DOHH2 (cell line): ENCODE data around the gene CBLN3.
"Not testable (repeated sequence)": the region's sequence is repeated elsewhere in the genome, so short reads cannot be mapped to it uniquely, and the experiment has no call there.

Experiments used
- H3F3A ChIP-seq: fragments of 200-600 bp; sonication (generic), shearing (Covaris generic); 2 replicates; pipeline ENCODE4 v1.6.0; 2016; ENCODE audit warnings: antibody characterized with exemption, mild to moderate bottlenecking; ENCODE audit not compliant: control insufficient read depth, insufficient read depth
- H3K27ac ChIP-seq: fragments of 200-600 bp; sonication (generic); 2 replicates; pipeline ENCODE4 v1.5.1; 2014; ENCODE audit warnings: low read depth, mild to moderate bottlenecking, low read length, moderate library complexity
- H3K27me3 ChIP-seq: fragments of 200-600 bp; sonication (generic); 2 replicates; pipeline ENCODE4 v1.6.1; 2014; ENCODE audit warnings: mild to moderate bottlenecking, low read length, mixed read lengths; ENCODE audit not compliant: control insufficient read depth
- H3K36me3 ChIP-seq: fragments of 200-600 bp; sonication (generic); 2 replicates; pipeline ENCODE4 v1.6.1; 2014; ENCODE audit warnings: mild to moderate bottlenecking, low read length, moderate library complexity, mixed read lengths; ENCODE audit not compliant: control insufficient read depth
- H3K4me1 ChIP-seq: fragments of 200-600 bp; sonication (generic); 2 replicates; pipeline ENCODE4 v1.6.1; 2014; ENCODE audit warnings: mild to moderate bottlenecking, low read length, mixed read lengths; ENCODE audit not compliant: control insufficient read depth
- H3K4me2 ChIP-seq: fragments of 200-600 bp; sonication (generic); 2 replicates; pipeline ENCODE4 v1.6.0; 2014; ENCODE audit warnings: mild to moderate bottlenecking, low read length, moderate library complexity
- H3K4me3 ChIP-seq: fragments of 200-600 bp; sonication (generic); 2 replicates; pipeline ENCODE4 v1.5.1; 2014; ENCODE audit warnings: mild to moderate bottlenecking, low read length, mixed read lengths
- H3K79me2 ChIP-seq: fragments of 200-600 bp; sonication (generic); 2 replicates; pipeline ENCODE4 v1.6.1; 2014; ENCODE audit warnings: mild to moderate bottlenecking, low read length, mixed read lengths; ENCODE audit not compliant: control insufficient read depth
- H3K9me2 ChIP-seq: fragments of 200-600 bp; sonication (generic); replicated peaks from 2 replicates; pipeline ENCODE4 v1.6.1; 2014; ENCODE audit warnings: mild to moderate bottlenecking, low read length, mixed read lengths; ENCODE audit not compliant: control insufficient read depth
- H3K9me3 ChIP-seq: fragments of 200-600 bp; sonication (generic); 2 replicates; pipeline ENCODE4 v1.6.1; 2014; ENCODE audit warnings: antibody characterized with exemption, low read length, mixed read lengths; ENCODE audit not compliant: control insufficient read depth, insufficient read depth
- H4K20me1 ChIP-seq: fragments of 200-600 bp; sonication (generic); 2 replicates; pipeline ENCODE4 v1.6.0; 2014; ENCODE audit warnings: low read depth, mild to moderate bottlenecking, antibody characterized with exemption, low read length, moderate library complexity; ENCODE audit not compliant: control insufficient read depth, insufficient read depth
- EZH2phosphoT487 ChIP-seq: fragments of 200-600 bp; sonication (generic); IDR thresholded peaks from 2 replicates; pipeline ENCODE4 v1.6.1; 2017; ENCODE audit warnings: borderline replicate concordance, mild to moderate bottlenecking, antibody characterized with exemption, low read length, moderate library complexity, mixed read lengths
- TF ChIP-seq, protein P1 (sequence below): fragments of 200-600 bp; sonication (generic); IDR thresholded peaks from one replicate; pipeline ENCODE4 v1.5.1; 2014; ENCODE audit warnings: antibody characterized with exemption, mild to moderate bottlenecking, low read depth, low read length; ENCODE audit not compliant: poor library complexity, severe bottlenecking

Gene CBLN3

DNA sequence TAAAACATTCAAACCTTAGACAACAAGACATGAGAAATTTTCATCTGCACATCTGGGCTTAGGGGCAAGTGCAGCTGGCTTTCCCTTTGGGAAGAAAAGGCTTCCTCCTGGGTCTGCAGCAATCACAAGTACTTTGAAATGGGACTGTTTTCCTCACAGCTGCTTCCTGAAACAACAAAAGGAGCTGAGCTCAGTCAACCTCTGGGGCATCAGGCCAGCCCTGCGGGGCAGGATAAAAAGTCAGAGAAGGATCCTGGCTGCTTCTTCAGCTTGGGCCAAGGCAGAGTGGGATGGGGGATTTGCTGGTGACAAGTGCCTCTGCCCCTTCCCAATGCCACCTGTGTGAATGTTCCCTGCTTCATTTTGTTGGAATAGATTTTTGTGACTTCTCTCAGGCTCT lies 29.3 kb upstream of the CBLN3 start:
- H3K9me3 ChIP-seq = no peaks in the 10 kb centered on the region
- H3K79me2 ChIP-seq = no peaks in the 10 kb centered on the region
- H3K9me2 ChIP-seq = no peaks in the 10 kb centered on the region
- no peaks in the 10 kb centered on the region for H3K36me3 ChIP-seq
- no peak overlapping the region for H3K27ac ChIP-seq
- H3K27me3 ChIP-seq = no peaks in the 10 kb centered on the region
- H3K4me2 ChIP-seq = no peak overlapping the region
- no peaks in the 10 kb centered on the region for H3F3A ChIP-seq
- TF ChIP-seq EZH2phosphoT487 = no peak
- TF ChIP-seq, protein P1, sequence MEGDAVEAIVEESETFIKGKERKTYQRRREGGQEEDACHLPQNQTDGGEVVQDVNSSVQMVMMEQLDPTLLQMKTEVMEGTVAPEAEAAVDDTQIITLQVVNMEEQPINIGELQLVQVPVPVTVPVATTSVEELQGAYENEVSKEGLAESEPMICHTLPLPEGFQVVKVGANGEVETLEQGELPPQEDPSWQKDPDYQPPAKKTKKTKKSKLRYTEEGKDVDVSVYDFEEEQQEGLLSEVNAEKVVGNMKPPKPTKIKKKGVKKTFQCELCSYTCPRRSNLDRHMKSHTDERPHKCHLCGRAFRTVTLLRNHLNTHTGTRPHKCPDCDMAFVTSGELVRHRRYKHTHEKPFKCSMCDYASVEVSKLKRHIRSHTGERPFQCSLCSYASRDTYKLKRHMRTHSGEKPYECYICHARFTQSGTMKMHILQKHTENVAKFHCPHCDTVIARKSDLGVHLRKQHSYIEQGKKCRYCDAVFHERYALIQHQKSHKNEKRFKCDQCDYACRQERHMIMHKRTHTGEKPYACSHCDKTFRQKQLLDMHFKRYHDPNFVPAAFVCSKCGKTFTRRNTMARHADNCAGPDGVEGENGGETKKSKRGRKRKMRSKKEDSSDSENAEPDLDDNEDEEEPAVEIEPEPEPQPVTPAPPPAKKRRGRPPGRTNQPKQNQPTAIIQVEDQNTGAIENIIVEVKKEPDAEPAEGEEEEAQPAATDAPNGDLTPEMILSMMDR = no peak
- no peaks in the 10 kb centered on the region for H4K20me1 ChIP-seq
- H3K4me3 ChIP-seq = no peak overlapping the region
- H3K4me1 ChIP-seq = no peaks in the 10 kb centered on the region

DNA sequence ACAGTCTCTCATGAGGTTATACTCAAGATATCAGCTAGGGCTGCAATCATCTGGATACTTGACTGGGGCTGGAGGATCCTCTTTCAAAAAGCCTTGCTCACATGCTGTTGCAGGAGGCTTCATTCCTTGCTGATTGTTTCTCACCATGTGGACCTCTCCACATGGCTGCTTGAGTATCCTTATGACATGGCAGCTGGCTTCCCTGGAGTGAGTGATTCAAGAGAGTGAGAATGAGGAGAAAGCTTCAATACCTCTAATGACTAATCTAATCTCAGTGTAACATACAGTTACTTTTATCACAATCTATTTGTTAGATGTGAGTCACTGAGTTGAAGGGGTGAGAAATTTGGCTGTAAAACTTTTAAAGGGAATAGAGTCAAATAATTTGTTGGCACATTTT lies 27.5 kb upstream of the CBLN3 start:
- no peak for TF ChIP-seq EZH2phosphoT487
- TF ChIP-seq, protein P1 = no peak
- no peaks in the 10 kb centered on the region for H3K79me2 ChIP-seq
- H3K4me2 ChIP-seq = no peak overlapping the region

DNA sequence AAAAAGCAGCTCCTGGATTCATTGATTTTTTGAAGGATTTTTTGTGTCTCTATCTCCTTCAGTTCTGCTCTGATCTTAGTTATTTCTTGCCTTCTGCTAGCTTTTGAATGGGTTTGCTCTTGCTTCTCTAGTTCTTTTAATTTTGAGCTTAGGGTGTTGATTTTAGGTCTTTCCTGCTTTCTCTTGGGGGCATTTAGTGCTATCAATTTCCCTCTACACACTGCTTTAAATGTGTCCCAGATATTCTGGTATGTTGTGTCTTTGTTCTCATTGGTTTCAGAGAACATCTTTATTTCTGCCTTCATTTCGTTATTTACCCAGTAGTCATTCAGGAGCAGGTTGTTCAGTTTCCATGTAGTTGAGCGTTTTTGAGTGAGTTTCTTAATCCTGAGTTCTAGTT lies 21.4 kb upstream of the CBLN3 start:
- not testable (repeated sequence) for H3K4me3 ChIP-seq, H3F3A ChIP-seq

More for the DNA sequence above, 27.5 kb upstream of the CBLN3 start:
- Histone ChIP-seq H3K4me3 (no peak overlapping the region), H3K9me2 (no peaks in the 10 kb centered on the region), H4K20me1 (no peaks in the 10 kb centered on the region), H3F3A (no peaks in the 10 kb centered on the region), H3K27ac (no peak overlapping the region), H3K4me1 (no peaks in the 10 kb centered on the region), H3K36me3 (no peaks in the 10 kb centered on the region), H3K9me3 (no peaks in the 10 kb centered on the region), H3K27me3 (no peaks in the 10 kb centered on the region)

DNA sequence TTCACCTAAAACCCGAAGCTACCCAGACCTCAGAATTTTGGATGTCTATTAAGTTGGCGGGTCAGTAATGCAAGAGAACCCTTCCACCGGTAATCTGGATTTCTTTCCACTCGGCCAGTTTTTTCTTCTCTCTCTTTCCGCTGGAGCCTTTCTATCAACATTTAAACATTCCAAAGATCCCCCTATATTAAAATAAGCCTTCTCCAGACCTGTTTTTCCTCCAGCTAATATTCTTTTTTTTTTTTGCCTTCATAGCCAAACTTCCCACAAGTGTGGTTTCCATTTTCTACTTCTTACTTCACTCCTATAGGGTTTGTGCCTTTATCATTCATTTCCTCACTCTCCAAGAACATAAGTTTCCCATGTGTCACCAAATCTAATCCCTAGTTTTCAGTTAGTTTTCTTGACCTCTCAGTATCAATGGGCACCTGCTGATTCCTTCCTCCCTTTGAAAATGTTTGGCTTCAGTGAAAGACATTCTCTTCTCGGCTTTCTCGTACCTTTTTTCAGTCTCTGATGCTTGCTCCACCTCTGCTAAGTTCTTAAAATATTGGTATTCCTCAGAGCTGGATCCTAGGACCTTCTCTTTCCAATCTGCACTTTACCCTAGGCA lies 13.7 kb upstream of the CBLN3 start:
- H3K36me3 ChIP-seq = peaks cover 36% of the 10 kb centered on the region
- peaks cover 34% of the 10 kb centered on the region for H3K79me2 ChIP-seq
- peak overlapping the region; percentile 99 for H3K4me3 ChIP-seq
- no peaks in the 10 kb centered on the region for H3F3A ChIP-seq
- peak overlapping the region; percentile 36 for H3K27ac ChIP-seq
- H3K27me3 ChIP-seq = no peaks in the 10 kb centered on the region
- no peaks in the 10 kb centered on the region for H3K9me3 ChIP-seq
- no peaks in the 10 kb centered on the region for H3K9me2 ChIP-seq
- H3K4me1 ChIP-seq = peaks cover 23% of the 10 kb centered on the region
- TF ChIP-seq, protein P1 = no peak
- TF ChIP-seq EZH2phosphoT487 = no peak
- peak overlapping the region; percentile 87 for H3K4me2 ChIP-seq
- H4K20me1 ChIP-seq = no peaks in the 10 kb centered on the region

More for the DNA sequence above, 21.4 kb upstream of the CBLN3 start:
- H4K20me1 ChIP-seq, H3K4me1 ChIP-seq, H3K9me2 ChIP-seq, H3K27ac ChIP-seq, H3K4me2 ChIP-seq, H3K9me3 ChIP-seq, H3K79me2 ChIP-seq, H3K36me3 ChIP-seq, H3K27me3 ChIP-seq: not testable (repeated sequence)
